NCI-H446 (cell line): Measurements from ENCODE around the gene CLEC11A.

Experiments used
- DNase-seq, 2 experiments: peaks; one replicate each; lab custom pipeline; 2025; lab: John Stamatoyannopoulos, UW

CLEC11A gene

GRCh38 chr19:50705422-50706019, 17.6 kb upstream of the CLEC11A start:
- DNase-seq = peak in 1 of 2 experiments; percentile 39

- no peak for DNase-seq
Measured at GRCh38 chr19:50706387-50706786, 16.8 kb upstream of the CLEC11A start.

GRCh38 chr19:50708179-50708879, 14.8 kb upstream of the CLEC11A start:
- DNase-seq = no peak

DNA sequence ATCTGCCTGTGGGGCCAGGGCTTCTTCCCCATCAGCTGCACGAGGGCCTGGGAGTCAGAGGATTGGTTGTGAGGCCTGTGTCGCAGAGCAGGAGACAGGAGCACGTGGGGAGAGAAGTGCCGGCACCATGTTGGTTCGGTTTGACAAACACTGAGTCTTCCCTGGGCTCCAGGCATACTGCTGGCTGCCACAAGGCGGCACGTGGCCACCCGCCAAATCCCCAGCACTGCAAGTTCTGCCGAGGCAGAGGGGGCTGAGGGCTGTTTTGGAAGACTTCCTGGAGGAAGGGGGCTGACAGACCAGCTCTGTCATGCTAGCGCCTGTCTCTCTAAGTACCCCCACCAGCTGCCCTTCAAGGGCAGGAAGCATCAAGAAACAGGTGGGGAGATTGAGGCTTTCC, 13.1 kb upstream of the CLEC11A start:
- peak in 1 of 2 experiments; percentile 50 for DNase-seq

DNA sequence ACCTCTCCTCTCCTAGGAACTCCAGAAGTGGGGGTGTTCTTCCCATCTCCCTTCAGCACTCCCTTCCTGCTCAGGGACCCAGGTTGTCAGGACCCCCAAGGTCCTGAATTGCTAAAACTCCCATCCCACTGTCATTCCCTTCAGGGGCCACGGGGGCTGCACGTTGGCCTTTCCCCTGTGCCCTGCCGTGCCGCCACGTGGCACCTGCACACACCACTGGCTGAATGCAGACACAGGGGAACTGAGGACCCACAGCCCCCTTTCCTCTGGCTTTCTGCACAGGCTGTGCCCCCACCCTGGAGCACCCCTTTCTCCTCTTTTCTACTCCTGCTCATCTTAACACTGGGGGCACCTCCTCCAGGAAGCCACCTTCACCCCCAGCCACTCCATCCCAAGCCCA, 12.6 kb upstream of the CLEC11A start:
- DNase-seq = no peak

GRCh38 chr19:50711196-50711595, 12.0 kb upstream of the CLEC11A start:
- DNase-seq = no peak

DNA sequence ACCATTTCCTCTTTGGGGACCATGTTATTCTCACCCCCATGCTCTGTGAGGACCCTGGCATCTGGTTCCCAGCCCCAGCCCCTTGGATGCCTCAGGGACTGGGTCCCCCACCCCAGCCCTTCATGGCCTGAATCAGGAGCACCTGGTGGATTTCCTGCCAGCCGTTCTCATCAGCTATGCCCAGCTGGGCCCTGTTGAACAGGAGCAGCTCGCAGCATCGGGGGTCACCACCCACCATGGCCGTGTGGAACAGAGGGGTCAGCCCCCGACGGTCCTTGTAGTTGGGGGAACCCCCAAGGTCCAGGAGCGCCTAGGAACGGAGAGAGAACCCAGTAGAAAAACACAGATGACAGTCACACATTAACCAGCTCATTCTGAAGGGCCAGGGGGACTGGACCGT, 11.4 kb upstream of the CLEC11A start:
- no peak for DNase-seq

GRCh38 chr19:50712833-50713232, 10.3 kb upstream of the CLEC11A start:
- no peak for DNase-seq

- no peak for DNase-seq
Measured at GRCh38 chr19:50713556-50714236, 9.5 kb upstream of the CLEC11A start.

GRCh38 chr19:50716178-50717025, 6.8 kb upstream of the CLEC11A start:
- DNase-seq = no peak

DNA sequence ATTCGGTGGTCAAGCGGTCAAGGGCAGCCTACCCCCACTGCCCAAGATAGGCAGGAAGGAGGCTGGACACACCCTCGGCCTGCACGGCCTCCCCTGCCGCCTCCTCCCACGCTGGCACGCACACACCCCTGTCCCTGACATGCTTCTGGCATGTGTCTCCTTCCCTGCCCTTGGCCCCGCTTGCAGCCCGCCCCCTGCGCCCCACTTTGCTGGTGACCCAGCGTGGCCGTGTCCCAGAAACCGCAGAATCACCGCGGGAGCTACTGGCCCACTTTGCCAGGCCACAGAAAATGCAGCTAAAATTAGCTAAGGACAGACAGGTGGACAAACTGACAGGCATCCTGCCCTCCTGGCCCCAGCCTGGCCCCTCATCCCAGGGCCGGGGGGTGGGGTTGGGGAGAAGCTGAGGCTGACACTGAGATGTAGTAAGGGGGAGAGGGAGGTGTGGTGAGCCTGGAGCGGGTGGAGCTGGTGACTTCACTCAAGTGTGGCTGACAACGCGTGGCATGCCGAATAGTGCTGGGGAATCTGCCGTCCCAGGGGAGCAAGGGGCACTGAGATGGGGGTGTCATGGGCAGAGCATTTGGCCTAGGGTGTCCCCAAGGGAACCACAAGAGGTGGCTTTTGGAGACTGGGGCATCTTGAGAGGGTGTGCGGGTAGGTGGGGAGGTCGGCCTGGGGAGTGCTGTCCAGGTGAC, 6.0 kb upstream of the CLEC11A start:
- DNase-seq = no peak

- DNase-seq = no peak
Measured at GRCh38 chr19:50717891-50718254, 5.3 kb upstream of the CLEC11A start.

DNA sequence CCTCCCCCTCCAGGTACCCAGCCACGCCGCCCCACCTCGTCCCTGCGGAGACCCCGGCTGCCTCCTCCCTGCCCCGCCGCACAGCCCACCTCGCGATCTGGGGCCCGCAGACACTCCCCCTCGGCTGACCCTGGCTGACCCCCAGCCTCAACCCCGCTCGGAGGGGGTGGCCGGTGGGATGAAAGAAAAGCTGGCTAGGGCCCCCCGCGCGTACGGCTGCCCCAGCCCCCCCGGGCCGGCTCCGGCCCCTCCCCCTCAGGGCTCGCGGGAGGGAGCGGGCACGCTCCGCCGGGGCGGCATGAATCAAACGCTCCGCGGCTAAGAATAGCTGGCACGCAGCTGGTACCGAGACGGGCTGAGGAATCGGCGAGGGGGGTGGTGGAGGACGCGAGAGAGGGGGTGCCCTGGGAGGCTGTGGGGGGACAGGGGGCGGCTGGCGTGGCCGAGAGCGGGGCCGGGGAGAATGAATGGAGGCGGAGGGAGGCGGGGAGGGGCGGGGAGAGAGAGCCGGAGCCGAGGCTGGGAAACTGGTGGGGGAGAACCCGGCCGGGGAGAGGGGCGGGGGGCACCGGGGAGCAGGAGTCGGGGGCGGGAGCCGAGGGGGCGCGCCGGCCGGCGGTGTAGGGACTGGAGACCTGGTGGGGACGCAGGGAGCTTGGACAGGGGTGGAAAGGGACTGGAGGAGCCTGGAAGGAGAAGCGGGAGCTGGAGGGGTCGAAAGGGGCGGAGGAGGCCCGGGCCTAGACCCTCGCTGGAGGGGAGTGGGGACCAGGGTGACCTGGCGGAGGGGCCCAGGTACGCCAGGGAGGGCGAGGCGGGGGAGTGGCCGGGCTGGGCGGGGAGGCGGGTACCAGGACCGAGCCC, 4.7 kb upstream of the CLEC11A start:
- no peak for DNase-seq

DNA sequence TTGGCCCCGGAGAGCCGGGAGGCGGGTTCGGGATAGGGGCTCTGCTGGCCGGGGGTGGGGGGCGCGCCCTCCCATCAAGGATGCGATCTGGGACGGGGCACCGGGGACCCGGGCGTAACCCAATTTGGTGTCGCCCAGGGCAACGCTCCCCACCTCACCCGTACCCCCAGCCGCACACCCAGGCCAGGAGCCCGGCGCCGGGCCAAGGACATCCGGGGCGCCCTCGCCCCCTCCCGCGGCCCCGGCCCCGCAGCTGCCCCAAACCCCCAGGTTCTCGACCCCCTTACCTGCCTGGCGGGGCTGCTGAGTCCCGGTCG, 4.1 kb upstream of the CLEC11A start:
- DNase-seq = no peak

GRCh38 chr19:50719566-50719965, 3.6 kb upstream of the CLEC11A start, which contains the start of gene SHANK1:
TSS of gene SHANK1 (minus strand) at chr19:50719802. CDS start at chr19:50716919, 2,883 bp downstream.
- no peak for DNase-seq

GRCh38 chr19:50720181-50720920, 2.8 kb upstream of the CLEC11A start:
- DNase-seq = no peak

DNA sequence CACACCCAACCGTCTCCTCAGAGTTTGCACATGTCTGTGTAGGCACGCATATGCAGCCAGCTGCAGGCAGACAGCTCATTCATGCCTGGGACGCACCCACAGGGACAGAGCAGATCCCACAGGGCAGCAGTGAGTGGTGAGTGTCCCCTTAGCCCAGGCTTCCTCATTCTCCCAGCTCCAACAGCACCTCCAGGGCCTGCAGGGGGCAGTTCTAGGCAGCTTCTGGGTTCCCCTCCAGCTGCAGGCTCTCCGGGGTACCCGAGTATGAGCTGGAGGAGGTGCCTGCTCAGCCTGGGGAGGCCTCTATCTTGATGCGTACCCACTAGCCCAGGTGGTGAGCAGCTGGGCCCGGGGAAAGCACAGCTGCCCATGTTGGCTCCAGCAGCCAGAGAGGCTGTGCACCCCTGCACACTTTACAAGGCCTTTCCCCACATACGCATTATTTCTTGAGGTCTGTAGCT, 2.2 kb upstream of the CLEC11A start:
- no peak for DNase-seq

DNA sequence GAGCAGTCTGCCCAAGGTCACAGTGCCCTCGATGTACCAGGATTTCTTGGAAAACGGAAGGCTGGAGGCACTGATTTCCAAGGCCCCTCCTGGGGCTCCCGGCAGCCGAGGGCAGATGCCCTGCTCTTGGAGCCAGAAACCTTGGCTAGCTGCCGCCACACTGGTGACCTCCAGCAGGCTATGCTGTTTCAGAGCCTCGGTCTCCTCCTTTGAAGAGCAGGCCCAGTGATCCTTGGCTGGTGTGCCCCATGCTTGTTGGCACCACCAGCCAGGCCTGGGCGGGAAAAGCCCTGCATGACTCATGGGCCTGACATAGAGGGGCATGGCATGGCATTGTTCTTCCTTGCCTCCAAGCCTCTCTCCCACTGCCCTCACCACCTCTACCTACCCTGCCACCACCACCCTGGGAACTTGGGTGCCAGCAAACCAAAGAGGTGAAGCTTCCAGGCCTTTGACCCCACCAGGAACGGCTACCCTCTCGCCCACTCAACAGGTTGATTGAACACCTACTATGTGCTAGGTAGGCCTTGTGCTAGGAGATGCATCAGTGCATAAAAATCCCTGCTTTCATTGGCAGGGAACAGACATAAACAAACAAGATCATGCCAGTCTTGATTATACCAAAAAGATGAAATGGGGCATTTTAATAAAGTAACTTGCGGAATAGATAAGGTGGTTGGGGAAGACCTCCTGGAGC, 1.6 kb upstream of the CLEC11A start:
- DNase-seq = peak in 1 of 2 experiments; percentile 57

DNA sequence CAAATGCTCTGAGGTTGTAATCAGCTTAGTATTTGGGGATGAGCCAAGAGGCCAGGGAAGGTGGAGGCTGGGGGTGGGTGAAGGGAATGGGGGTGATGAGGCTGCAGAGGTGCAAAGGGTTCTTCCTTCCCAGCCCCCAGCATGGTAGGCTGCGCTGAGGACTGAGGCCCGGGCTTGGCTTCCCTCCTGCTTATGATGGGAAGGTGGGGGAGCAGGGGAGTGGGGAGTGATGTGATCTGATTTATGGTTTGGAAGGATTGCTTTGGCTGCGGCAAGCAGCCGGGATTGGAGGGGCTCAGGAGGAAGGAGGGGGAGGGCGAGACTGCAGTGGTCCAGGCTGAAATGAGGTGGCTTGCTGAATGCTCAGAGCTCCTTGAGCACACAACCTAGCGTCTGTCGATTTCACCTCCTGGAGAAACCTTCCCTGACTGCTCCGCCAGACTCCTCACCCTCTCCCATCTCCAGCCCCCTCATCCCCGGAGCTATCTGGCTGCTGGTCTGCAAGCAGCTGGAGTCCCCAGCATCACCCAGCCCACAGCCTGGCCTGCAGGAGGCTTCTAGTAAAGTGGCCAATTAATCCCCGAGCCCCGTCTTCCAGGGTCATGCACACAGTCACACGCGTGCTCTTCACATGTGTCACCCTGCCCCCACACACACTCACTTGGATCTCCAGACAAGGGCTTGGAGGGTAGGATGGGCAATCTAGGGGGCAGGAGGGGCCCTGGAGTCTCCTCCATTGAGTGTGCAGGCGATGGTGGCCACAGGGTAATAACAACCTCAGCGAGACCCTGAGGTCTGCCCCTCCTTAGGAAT, 757 bp upstream of the CLEC11A start:
- DNase-seq = no peak
